Activated T-cell treated with anti-CD3 and anti-CD28 coated beads for 1 hour (primary cell): ENCODE measurements around the gene ASXL2.
"Not testable (repeated sequence)": the region's sequence is repeated elsewhere in the genome, so short reads cannot be mapped to it uniquely, and the experiment has no call there.

ENCODE experiments used
- DNase-seq: peaks from one replicate; pipeline ENCODE4 v3.0.0-alpha.2; 2020; ENCODE audit warnings: low read depth

The ASXL2 gene

DNA sequence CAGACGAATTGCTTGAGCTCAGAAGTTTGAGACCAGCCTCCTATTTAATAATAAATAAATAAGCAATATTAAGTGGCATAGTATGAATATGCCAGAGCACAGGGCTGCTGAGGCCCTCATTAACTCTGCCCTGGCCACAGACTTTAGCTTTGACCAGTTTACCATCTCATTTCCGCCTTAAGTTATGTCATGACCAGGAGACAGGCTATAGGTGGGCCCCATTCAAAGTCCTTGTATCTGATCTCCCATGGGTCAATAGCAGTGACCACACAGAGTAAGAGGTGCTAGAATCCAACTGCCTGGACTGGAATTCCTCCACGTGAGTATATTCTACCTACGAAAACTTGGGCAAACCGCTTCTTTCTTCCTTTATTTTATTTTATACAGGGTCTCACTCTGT, 13.4 kb upstream of the ASXL2 start:
- no peak for DNase-seq

DNA sequence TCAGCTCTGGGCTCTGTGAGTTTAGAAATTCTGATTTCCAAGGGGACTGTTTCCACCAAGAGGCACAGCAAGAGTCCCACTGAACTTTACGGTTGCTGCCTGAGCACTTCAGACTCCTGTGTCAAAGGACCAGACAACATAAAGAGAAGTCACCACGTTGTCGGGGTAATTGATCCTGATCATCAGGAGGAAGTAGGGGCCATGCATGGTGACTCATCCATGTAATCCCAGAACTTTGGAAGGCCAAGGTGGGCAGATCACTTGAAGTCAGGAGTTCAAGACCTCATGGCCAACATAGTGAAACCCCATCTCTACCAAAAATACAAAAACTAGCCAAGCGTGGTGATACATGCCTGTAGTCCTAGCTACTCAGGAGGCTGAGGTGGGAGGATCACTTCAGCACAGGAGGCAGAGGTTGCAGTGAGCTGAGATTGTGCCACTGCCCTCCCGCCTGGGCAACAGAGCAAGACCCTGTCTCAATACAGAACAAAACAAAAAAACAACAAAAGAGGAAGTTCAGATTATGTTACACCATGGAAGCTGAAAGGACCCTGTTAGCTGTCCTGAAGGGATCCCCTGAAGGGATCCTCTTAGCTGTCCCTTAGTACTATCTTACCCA, 9.4 kb upstream of the ASXL2 start:
- no peak for DNase-seq

DNA sequence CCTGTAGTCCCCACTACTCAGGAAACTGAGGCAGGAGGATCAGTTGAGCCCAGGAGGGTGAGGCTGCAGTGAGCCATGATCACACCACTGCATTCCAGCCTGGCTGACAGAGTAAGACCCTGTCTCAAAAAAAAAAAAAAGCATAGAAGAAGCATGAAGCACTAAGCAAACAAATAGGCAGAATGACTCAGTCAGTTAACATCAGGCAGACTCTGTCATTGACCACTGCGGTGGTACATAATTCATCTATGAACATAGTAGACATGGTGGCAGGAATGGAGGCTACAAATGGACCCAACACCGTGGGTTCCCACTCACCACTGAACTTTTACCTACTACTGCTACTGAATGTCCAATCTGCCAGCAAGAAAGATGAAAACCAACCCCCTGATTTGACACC, 7.6 kb upstream of the ASXL2 start:
- DNase-seq = no peak

DNA sequence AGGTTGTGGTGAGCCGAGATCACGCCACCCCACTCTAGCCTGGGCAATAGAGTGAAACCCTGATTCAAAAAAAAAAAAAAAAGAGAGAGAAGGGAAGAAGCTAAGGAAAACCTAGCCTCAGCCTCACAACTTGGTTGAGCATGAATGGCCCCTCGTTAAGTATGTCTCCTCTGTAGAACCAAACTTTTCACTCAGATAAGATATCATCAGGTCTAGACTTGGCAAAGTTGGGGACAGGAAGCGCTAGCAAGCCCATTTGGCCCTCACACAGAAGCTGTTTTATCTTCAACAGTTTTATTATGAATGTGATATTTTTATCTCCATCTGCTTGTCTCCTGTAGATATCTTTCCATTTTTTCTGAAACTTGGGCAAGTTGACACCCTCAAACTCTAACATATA, 3.5 kb upstream of the ASXL2 start:
- DNase-seq = no peak

DNA sequence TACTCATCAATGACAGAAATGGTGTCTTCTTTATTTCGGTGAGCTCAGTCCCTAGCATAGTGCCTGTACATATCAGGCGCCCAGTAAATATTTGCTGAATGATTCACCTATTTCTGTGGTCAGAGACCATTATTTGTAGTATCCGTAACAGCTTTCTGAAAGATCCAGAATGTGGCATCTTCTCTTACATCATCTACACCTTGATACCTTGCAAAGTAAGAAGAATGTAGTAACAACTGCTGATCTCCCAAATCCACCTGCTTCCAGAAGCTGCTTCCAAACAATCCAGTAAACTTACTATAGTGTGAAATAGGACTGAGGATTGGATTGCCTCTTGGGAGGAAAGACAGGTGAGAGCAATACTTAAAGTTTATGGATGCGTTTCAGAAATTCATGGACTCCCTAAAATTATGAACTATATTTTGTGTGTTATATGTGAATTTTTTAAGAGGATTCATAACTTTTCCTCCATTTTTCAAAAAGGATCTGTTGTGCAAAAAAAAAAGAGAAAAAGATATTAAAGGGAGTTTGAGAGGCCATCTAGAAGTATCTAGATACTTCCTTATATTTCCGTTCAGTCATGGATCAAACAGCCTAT, 945 bp upstream of the ASXL2 start:
- no peak for DNase-seq

DNA sequence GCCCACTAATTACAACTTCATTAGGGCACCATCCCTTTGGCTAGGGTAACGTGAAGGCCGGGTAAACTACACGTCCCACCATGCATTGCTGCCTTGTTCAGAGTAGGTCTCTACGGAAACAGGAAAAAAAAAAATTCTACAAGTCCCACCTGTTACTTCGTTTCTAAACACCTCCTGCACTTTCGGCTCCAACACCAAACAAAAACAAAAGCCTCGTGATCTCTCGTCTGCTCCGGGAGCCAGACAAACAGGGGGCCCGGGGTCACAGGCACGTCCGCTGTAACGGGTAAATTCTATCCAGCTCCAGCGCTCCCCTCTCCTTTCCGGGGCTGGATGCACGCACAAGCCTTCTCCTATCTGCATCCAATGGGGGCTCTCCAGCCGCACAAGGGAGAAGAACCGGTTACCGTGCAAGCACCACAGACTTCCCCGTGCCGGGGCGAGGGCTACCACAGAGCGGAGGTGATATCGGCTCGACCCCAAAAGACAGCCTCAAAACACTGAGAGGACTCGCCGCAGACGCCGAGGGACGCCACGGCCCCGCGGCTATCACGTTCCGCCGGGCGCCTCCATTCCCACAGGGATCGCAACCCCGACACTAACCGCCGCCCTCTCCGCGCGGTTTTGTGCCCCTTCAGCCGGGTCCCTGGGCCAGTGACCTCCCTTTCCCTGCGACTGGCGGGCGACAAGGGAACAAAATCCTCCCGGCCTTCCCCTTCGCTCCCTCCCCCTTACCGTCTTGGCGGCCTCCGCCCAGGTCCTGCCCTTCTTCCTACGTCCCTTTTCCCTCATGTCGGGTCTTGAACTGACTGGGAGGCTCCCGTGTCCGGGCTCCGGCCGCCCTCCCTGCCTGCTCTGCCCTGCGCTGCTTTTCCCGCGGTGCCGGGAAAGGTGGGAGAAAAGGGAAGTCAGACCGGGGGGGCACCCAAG, 591 bp downstream of the ASXL2 start:
- DNase-seq = peak; percentile 34

DNA sequence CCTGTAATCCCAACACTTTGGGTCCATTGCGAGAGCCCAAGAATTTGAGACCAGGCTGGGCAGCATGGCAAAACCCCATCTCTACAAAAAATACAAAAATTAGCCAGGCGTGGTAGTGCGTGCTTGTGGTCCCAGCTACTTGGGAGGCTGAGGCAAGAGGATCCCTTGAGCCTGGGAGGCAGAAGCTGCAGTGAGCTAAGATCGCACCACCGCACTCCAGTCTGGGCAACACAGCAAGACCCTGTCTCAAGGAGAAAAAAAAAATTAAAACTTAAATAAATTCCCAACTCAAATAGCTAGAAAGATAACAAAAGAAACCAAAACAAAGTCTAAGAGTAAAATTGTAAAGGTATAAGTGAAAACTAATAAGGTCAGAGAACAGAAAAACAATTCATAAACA, 6.2 kb downstream of the ASXL2 start:
- no peak for DNase-seq

DNA sequence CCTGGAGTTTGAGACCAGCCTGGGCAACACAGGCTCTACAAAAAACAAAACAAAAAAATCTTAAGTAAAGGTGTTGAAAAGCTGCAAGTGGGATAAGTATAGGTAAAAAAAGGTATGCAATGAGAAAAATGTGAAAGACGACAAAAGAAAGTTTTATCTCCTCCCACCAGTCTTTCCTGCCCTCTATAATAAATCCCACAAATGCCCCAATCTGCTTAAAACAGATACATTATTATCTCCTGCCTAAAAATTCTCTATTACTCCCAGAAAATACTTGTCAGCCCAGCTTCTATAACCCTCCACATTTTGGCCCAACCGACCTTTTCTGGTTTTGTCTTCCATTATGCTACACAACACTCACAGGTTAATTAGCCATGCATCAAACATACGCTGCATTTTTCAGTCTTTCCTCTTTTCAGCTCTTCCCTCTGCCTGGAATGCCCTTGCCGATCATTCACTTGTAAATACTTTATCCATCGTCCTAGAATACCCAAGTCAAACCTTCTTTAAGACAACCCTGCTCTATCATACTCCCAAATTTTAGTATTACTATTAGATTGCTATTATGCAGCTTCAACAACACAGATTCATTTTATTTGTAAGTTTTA, 10.8 kb downstream of the ASXL2 start:
- no peak for DNase-seq

DNA sequence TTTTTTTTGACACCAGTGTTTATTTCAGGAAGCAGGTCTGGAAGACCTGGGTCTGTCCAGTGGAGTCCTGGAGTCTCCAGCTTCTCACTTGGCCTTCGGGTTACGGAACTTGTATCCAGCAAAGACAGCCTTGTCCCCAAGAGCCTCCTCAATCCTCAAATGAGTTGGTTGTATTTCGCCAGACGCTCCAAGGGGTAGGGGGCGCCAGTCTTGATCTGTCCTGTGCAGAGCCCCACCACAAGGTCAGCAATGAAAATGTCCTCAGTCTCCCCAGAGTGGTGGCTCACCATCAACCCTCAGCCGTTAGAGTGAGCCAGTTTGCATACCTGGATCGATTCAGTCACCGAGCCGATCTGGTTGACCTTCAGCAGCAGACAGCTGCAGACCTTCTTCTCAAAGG, 21.9 kb downstream of the ASXL2 start:
- no peak for DNase-seq

DNA sequence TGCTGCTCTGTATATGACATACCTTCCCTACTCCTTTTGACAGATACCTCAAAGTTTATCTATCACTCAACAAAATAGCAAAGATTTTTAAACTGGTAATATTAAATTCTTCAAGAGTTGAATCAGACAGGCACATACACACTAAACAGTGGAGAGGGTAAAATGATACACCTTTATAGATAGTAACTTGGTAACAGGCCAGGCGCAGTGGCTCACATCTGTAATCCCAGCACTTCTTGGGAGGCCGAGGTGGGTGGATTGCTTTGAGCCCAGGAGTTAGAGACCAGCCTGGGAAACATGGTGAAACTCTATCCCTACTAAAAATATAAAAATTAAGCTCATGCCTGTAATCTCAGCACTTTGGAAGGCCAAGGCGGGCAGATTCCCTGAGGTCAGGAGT, 23.2 kb downstream of the ASXL2 start:
- no peak for DNase-seq

DNA sequence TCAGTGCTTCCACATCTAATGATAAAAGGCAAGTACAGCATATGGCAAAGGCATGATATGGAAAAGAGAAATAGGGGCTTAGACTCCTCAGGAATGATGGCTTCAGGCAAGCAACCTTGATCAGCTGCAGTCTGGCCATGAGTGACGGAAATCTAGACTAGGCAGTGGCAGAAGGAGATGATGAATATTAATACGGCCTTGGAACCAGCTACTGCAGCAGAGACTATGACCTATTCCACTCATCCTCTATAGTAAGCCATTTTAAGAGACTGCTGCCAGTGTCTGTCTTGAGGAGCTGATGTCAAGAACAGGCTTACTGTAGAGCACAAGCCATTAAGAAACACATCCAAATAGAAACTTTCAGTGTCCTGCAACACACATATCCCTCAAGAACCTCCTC, 23.7 kb downstream of the ASXL2 start:
- DNase-seq = no peak

DNA sequence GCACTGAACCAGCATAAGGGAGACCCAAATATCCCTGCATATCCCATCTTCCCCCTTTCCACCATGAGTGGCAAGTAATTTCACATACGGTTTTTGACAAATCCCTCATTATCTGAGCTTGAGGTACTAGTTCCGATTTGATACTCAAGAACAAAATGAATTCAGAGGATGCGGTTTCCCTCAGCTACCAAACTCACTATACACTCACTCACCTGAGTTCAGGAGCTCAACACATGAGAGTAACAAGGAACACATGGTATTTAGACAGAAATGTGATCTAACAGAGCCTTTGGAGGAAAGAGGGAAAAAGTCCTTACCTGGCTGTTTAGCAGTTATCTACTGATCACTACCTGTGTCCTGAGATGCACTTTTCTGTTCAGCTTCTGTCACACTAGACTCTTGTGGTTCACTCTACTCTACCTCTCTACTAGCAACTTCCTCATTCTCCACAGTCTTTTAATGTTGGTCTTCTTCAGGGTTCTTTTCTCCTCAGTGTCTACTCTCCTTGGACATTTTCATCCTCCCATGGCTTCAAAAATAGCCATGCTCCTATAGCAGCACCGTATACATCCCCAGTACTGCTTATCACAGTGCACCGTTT, 25.1 kb downstream of the ASXL2 start:
- DNase-seq = no peak

DNA sequence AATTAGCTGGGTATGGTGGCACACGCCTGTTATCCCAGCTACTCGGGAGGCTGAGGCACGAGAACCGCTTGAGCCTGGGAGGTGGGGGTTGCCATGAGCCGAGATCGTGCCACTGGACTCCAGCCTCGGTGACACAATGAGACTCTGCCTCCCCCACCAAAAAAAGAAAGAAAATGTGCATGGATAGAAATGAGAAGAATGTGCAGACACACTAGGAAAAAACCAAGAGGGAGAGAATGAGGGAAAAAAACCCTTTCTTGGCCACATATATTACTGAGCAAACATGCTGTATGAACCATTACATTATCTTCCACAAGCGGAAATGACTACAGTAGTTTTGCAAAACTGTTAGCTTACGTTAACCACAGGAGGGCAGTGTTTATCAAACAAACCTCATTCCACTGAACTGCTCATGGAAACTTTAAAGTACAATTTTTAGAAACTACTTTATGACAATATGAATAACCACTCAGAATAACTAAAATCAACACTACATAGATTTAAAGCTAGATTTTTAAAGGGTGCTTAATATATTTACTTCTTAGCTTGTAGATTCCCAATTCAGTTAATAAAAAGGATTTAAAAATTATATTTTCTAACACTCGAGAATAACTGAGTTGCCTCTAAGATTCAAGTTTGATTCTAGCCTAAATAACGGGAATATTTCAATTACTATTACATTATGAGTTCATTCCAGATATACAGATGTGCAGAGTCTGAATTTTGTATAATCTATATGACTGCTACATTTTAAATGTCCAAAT, 26.4 kb downstream of the ASXL2 start:
- DNase-seq = no peak

DNA sequence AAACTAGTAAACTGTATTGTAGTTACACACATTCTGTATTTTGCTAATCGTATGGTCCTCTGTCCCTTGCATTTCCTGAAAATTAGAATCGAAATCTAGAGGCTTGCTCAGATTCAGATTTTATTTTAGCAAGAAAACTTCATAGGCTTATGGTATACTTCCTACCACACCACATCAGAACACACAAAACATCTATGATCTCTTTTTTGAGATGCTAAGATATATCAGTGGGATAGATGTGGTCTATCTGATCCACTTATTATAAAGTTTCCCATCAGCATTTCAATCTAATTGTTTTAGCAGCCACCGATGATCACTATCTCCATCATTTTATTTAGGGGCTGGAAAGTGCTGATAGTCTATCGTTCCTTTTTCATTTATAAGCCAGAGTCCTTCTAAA, 27.9 kb downstream of the ASXL2 start:
- DNase-seq = not testable (repeated sequence)

DNA sequence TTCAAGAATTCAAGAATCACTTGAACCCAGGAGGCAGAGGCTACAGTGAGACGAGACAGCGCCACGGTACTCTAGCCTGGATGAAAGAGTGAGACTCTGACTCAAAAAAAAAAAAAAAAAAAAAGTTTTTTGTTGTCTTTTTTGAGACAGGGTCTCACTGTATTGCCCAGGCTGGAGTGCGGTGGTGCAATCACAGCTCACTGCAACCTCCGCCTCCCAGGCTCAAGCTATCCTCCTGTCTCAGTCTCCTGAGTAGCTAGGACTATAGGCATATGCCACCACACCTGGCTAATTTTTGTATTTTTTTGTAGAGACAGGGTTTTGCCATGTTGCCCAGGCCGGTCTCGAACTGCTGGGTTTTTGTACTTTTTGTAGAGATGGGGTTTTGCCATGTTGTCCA, 28.9 kb downstream of the ASXL2 start:
- not testable (repeated sequence) for DNase-seq

DNA sequence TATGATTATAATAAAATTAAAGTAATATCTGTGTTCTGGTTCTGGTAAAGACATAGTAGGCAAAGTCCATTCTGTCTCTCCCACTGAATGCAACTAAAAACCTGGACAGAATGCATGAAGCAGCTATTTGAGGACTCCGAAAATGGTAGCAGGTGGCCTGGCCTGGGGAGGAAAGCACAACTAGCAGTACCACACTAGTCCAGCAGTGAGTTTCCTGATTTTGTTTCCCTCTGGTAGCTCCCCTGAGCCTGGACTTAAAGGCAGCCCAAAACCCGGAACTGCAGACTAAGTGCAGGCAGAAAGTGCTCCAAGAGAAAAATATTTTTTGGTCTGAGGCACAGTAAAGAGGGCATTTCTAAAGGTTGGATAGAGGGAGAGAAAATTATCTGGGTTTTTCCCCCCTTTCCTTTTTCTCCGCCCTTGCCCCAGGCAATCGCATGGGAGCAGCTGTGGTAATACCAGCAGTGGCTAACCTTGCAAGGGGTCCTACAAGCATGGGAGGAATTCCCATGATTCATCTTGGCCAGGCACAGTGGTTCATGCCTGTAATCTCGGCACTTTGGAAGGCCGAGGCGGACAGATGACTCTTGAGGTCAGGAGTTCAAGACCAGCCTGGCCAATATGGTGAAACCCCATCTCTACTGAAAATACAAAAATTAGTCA, 32.3 kb downstream of the ASXL2 start:
- no peak for DNase-seq

DNA sequence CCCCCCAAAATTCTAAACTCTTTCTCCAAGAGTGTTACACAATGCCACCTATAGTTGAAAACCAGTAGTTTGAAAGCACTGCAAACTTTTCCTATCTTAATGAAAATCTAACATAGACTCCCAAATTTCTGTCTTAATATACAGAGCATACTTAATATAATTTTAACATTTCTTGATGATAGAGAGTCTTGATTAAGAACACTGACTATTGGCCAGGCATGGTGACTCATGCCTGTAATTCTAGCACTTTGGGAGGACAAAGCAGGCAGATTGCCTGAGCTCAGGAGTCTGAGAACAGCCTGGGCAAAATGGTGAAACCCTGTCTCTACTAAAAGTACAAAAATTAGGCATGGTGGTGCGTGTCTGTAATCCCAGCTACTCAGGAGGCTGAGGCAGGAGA, 34.2 kb downstream of the ASXL2 start:
- DNase-seq = no peak

DNA sequence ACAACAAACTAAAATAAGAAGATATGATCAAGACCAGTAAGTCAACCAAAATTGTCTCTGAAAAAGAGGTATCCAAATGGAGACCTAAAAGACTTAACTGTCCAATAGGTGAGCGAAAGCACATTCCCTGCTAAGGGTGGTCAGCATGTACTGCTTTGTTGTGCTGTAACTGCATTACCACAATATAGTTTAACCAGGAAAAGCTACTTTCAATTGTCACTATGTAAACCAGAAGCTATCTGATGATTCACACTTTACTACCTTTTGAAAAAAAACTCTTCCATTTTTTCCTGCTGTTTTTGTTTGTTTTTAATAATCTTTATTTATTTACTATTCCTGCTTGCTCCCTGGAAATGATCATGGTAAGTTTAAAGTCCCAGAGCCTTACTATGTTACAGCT, 36.1 kb downstream of the ASXL2 start:
- DNase-seq = no peak

DNA sequence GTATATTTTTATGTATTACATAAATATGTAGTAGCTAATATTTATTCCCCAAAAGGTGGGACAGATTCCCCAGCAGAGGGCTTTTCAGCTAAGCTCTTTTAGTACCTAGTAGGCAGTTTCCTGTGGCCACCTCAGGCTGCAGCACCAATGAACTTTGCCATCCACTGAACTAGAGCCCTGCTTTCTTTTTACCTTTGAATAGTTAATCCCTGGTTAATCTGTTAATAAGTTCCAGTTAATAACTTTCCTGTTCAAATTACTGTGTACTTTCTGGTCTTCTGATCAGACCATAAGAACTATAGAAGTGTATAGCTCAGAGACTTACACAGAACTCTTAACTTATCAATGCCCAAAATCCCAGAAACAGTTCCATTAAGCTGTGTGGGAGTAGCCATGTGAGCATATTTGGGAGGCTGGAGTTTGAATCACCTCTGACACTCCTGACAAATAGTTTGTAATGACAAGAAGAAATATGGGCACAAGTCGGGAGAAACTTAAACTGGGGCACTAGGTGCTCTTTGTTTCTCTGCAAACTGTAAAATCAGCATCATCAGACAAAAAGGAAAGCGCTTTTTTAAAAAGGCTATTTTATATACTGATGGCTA, 40.0 kb downstream of the ASXL2 start:
- DNase-seq = no peak

DNA sequence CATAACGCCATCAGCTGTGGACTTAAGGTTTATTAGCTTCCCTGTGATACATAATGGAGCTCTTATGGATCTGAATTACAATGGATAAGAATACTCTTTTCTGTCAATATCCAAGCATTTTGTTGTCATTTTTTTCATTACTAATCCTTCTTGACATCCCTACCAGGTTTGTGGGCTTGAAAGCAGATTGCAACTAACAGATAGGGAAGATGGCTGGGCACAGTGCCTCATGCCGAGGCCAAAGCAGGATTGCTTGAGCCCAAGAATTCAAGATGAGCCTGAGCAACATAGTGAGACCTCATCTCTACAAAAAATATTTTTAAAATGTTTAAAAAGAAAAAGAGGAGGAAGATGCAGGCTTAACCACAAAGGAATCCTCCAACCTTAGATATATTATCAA, 42.4 kb downstream of the ASXL2 start:
- DNase-seq = no peak

DNA sequence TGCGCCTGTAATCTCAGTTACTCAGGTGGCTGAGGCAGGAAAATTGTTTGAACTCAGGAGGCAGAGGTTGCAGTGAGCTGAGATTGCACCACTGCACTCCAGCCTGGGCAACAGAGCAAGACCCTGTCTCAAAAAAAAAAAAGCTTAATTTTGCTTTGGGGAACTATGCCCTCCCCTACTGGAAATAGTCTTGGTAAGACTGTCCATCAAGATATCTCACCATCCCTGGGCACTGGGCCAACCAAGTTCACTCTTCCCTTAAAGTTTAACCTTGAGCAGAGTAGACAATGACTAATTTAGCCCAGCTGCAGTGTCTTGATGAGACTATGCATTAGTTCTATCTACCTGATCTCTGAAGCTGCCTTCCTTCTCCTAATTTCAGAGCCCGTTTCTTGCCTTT, 44.7 kb downstream of the ASXL2 start:
- no peak for DNase-seq
